Right lobe of liver (tissue), 4 donors: Measurements from ENCODE around the gene SLAIN1.

Experiments
- CTCF ChIP-seq, 4 donors: fragments of 200-600 bp in 3 of 4; fragments of 450-650 bp in 1 of 4; IDR thresholded peaks; one replicate each; pipeline versions ENCODE4 v1.5.1 to v1.8.0; 2016 to 2022; ENCODE audit warnings: antibody characterized with exemption in 4 of 4, mild to moderate bottlenecking in 2 of 4
- POLR2A ChIP-seq: fragments of 450-650 bp; IDR thresholded peaks from one replicate; pipeline ENCODE4 v1.6.1; 2017; ENCODE audit warnings: antibody characterized with exemption, mild to moderate bottlenecking
- donor health status: DM: no; HTN: no; CAD: no.
- donor health status: DM: no; HTN: no; CAD: no.
- donor health status: DM: no; HTN: yes; CAD: no.

DNA sequence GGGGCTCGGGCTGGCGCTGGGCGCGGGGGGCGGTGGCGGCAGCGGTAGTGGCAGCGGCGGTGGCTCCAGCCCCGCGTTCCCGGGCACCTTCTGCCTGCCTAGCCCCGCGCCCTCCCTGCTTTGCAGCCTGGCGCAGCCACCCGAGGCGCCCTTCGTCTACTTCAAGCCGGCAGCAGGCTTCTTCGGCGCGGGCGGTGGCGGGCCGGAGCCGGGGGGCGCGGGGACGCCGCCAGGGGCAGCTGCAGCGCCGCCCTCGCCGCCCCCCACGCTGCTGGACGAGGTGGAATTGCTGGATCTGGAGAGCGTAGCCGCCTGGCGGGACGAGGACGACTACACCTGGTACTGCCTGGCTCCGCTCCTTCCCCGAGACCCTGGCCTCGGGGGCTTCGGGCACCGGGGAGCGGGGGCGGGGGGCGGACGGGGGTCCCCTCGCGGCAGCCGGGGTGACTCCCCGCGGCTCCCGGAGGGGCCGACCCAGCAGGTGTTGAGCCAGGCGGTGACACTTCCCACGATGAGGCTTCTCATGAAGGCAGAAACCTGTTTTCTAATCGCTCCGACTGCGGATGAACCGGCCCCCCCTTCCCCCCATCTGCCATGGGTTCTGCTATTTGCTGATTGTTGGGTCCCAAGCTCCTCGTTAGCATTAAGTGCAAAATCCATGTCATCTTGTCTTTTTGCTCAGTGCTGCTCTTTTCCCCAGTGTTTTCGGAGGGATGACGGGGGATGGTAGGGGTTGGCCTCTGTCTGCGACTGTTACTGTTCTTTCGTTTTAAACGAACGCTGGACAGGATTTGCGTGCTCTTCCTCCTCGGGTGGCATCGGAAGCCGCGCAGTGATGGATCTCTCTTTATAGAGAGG, 943 bp downstream of the SLAIN1 start:
- TF ChIP-seq CTCF (IDR thresholded peaks at IDR 0.05) (no peak), POLR2A (no peak)
